ENCODE measurements around the gene CLSTN2. TPM values are rescaled to one million over a fixed set of nuclear protein-coding genes. Genes with fewer than 3 reads are reported as not detected.

Gene CLSTN2
- total and polyA plus RNA-seq, 2 of the 8 experiments (the other 6 are each of a cell fraction or from before 2014, with no cell fraction given): 0.39 to 0.52 TPM

- Histone ChIP-seq H3K79me1 (ENCODE audit: low read depth, low read length) (no peaks in the 10 kb centered on the region), H3K9me3 (ENCODE audit: insufficient read depth in 2 of 2, low read depth in 1 of 2, low read length in 1 of 2) (no peaks in the 10 kb centered on the region), H3K18ac (ENCODE audit: extremely low read depth, low read length) (no peak overlapping the region), H2AFZ (ENCODE audit: low read length) (no peak overlapping the region), H2BK5ac (ENCODE audit: low read depth, low read length) (no peak overlapping the region), H3K27ac (ENCODE audit: low read depth, low read length) (no peak overlapping the region), H3K56ac (replicated peaks; ENCODE audit: insufficient read length, low read depth, low read length) (no peak overlapping the region), H2BK15ac (ENCODE audit: low read length) (no peak overlapping the region), H3K4me3 (ENCODE audit: extremely low read depth in 1 of 4, insufficient read depth in 2 of 4, low read depth in 3 of 4, low read length in 4 of 4) (no peak overlapping the region), H2BK120ac (replicated peaks; ENCODE audit: low read depth, low read length) (no peak overlapping the region), H4K5ac (ENCODE audit: insufficient read length, low read depth, low read length) (no peak overlapping the region), H3K27me3 (replicated peaks in 1 of 4; ENCODE audit: control insufficient read depth in 3 of 4, extremely low read depth in 1 of 4, insufficient read depth in 3 of 4, low read length in 3 of 4) (no peaks in the 10 kb centered on the region), H4K91ac (replicated peaks; ENCODE audit: insufficient read length, low read length) (no peak overlapping the region), H2BK20ac (ENCODE audit: low read length) (no peak overlapping the region), H3K4me1 (replicated peaks in 1 of 4; ENCODE audit: control insufficient read depth in 3 of 4, insufficient read depth in 4 of 4, low read length in 3 of 4) (no peaks in the 10 kb centered on the region), H4K8ac (ENCODE audit: extremely low read depth, insufficient read depth, low read length) (no peak overlapping the region), H3K79me2 (ENCODE audit: control insufficient read depth in 1 of 2, insufficient read depth in 2 of 2, low read length in 2 of 2) (no peaks in the 10 kb centered on the region), H3K14ac (ENCODE audit: insufficient read length) (no peak overlapping the region), H3K23me2 (ENCODE audit: low read depth, low read length) (no peaks in the 10 kb centered on the region), H3K23ac (ENCODE audit: insufficient read length) (no peak overlapping the region), H2BK12ac (ENCODE audit: low read depth, low read length) (no peak overlapping the region), H3K4me2 (ENCODE audit: insufficient read depth in 1 of 2, low read depth in 2 of 2, low read length in 2 of 2) (no peak overlapping the region), H3K4ac (replicated peaks; ENCODE audit: insufficient read length, low read depth, low read length) (no peak overlapping the region), H3K9ac (replicated peaks in 1 of 4; ENCODE audit: extremely low read depth in 1 of 4, low read depth in 3 of 4, low read length in 3 of 4) (no peak overlapping the region), H3K36me3 (ENCODE audit: control insufficient read depth in 2 of 4, insufficient read depth in 4 of 4, low read length in 3 of 4) (no peaks in the 10 kb centered on the region), H4K20me1 (replicated peaks in 1 of 2; ENCODE audit: control insufficient read depth in 1 of 2, insufficient read depth in 2 of 2, low read length in 2 of 2) (peaks cover 0 to 2% of the 10 kb centered on the region in 2 experiments), H2AK5ac (ENCODE audit: low read depth, low read length) (no peak overlapping the region)
- WGBS, 2 experiments (ENCODE audit: extremely low coverage in 1 of 2, insufficient coverage in 1 of 2, insufficient read length in 1 of 2, insufficient replicate concordance in 2 of 2, low coverage in 1 of 2, low lambda C conversion rate in 2 of 2, missing lambda C conversion rate in 1 of 2): 92% methylated on average over 5 of the region's 5 CpGs; no CpG with 5 or more reads in 1 of the 2 experiments
- ChIA-PET POLR2A (ENCODE audit: partially characterized antibody) (no interaction called here), CTCF (ENCODE audit: partially characterized antibody) (interaction anchor here (1.0 to 1.1 kb wide), 3 partner anchors 33 to 121 kb away, joined by 3 to 5 read pairs (median 4); no protein-coding TSS in a partner anchor)
- DNase-seq (ENCODE audit: low read depth in 1 of 2, low spot score in 2 of 2): no peak
- TF ChIP-seq E2F6 (IDR thresholded peaks at IDR 0.05): no peak
- TF ChIP-seq, protein P1, sequence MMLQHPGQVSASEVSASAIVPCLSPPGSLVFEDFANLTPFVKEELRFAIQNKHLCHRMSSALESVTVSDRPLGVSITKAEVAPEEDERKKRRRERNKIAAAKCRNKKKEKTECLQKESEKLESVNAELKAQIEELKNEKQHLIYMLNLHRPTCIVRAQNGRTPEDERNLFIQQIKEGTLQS (IDR thresholded peaks at IDR 0.05; ENCODE audit: insufficient read depth, low read depth, low read length): no peak
- no peak for TF ChIP-seq GTF2F1 (IDR thresholded peaks at IDR 0.05; ENCODE audit: borderline replicate concordance, low read depth, low read length)
- TF ChIP-seq CEBPB (IDR thresholded peaks at IDR 0.05; ENCODE audit: low read depth, low read length): no peak
- TF ChIP-seq GABPA (IDR thresholded peaks at IDR 0.05; ENCODE audit: borderline replicate concordance, insufficient read depth, low read length): no peak
- FAIRE-seq: no peak
Measured at GRCh38 chr3:139970526-139970925, 35.5 kb downstream of the CLSTN2 start.

All from H1 (cell line).